Measurements from ENCODE around the gene MAGEA6. TPM values are rescaled to one million over a fixed set of nuclear protein-coding genes. Genes with fewer than 3 reads are reported as not detected.

Gene MAGEA6
- total RNA-seq, 1 donor from 2014 or later, result 0.70 TPM

GRCh38 chrX:152810403-152810802, 40.9 kb upstream of the MAGEA6 start:
- Mint-ChIP-seq H3K36me3 (ENCODE audit: low read depth, unreplicated experiment) (no peaks in the 10 kb centered on the region), H3K27me3 (ENCODE audit: low read depth, unreplicated experiment) (peaks cover 11% of the 10 kb centered on the region), H3K9me3 (ENCODE audit: unreplicated experiment) (peaks cover 2% of the 10 kb centered on the region), H3K27ac (ENCODE audit: unreplicated experiment) (no peak overlapping the region), H3K4me1 (ENCODE audit: low read depth, unreplicated experiment) (no peaks in the 10 kb centered on the region), H3K4me3 (ENCODE audit: unreplicated experiment) (no peak overlapping the region)
- Histone ChIP-seq H4K20me1 (ENCODE audit: insufficient read depth, low read length) (no peaks in the 10 kb centered on the region), H3K27me3 (ENCODE audit: insufficient read depth, low read length) (no peaks in the 10 kb centered on the region), H3K27ac (ENCODE audit: low read depth, low read length) (no peak overlapping the region), H3K9ac (ENCODE audit: low read length) (no peak overlapping the region), H3K4me2 (ENCODE audit: low read length) (no peak overlapping the region), H2AFZ (ENCODE audit: low read depth, low read length) (no peak overlapping the region), H3K9me3 (ENCODE audit: insufficient read depth, low read depth, low read length) (no peaks in the 10 kb centered on the region), H3K4me1 (ENCODE audit: insufficient read depth, low read length) (no peaks in the 10 kb centered on the region), H3K79me2 (ENCODE audit: insufficient read depth, low read length) (no peaks in the 10 kb centered on the region), H3K36me3 (ENCODE audit: insufficient read depth, low read length) (no peaks in the 10 kb centered on the region), H3K4me3 (ENCODE audit: insufficient read depth, low read depth, low read length) (no peak overlapping the region)
- DNase-seq (ENCODE audit: low read depth) (no peak), FAIRE-seq (no peak)
- TF ChIP-seq EZH2 (IDR thresholded peaks at IDR 0.05; ENCODE audit: insufficient read depth, low read length), result no peak
- TF ChIP-seq CTCF (IDR thresholded peaks at IDR 0.05; ENCODE audit: insufficient read depth, low read depth, low read length), result no peak

- H3K4me3 Mint-ChIP-seq (ENCODE audit: unreplicated experiment), result no peak overlapping the region
- H3K36me3 Mint-ChIP-seq (ENCODE audit: low read depth, unreplicated experiment), result no peaks in the 10 kb centered on the region
Observed at GRCh38 chrX:152806035-152806434, 36.5 kb upstream of the MAGEA6 start.

More at GRCh38 chrX:152806035-152806434, 36.5 kb upstream of the MAGEA6 start:
- Histone ChIP-seq H3K36me3 (ENCODE audit: insufficient read depth, low read length) (no peaks in the 10 kb centered on the region), H2AFZ (ENCODE audit: low read depth, low read length) (no peak overlapping the region), H3K4me3 (ENCODE audit: insufficient read depth, low read depth, low read length) (no peak overlapping the region), H3K27ac (ENCODE audit: low read depth, low read length) (no peak overlapping the region), H3K9me3 (ENCODE audit: insufficient read depth, low read depth, low read length) (no peaks in the 10 kb centered on the region), H3K9ac (ENCODE audit: low read length) (no peak overlapping the region), H4K20me1 (ENCODE audit: insufficient read depth, low read length) (no peaks in the 10 kb centered on the region), H3K27me3 (ENCODE audit: insufficient read depth, low read length) (no peaks in the 10 kb centered on the region), H3K4me1 (ENCODE audit: insufficient read depth, low read length) (no peaks in the 10 kb centered on the region), H3K79me2 (ENCODE audit: insufficient read depth, low read length) (no peaks in the 10 kb centered on the region), H3K4me2 (ENCODE audit: low read length) (no peak overlapping the region)
- TF ChIP-seq EZH2 (IDR thresholded peaks at IDR 0.05; ENCODE audit: insufficient read depth, low read length) (no peak), CTCF (IDR thresholded peaks at IDR 0.05; ENCODE audit: insufficient read depth, low read depth, low read length) (no peak)
- FAIRE-seq (peak; percentile 64), DNase-seq (ENCODE audit: low read depth) (no peak)
- Mint-ChIP-seq H3K27ac (ENCODE audit: unreplicated experiment) (no peak overlapping the region), H3K27me3 (ENCODE audit: low read depth, unreplicated experiment) (peaks cover 2% of the 10 kb centered on the region), H3K9me3 (ENCODE audit: unreplicated experiment) (peaks cover 2% of the 10 kb centered on the region), H3K4me1 (ENCODE audit: low read depth, unreplicated experiment) (no peaks in the 10 kb centered on the region)
